ENCODE results near the gene OXLD1. TPM values are rescaled to one million over a fixed set of nuclear protein-coding genes. Genes with fewer than 3 reads are reported as not detected.

OXLD1 gene
- total RNA-seq, 1 experiment from 2014 or later, result 37.0 TPM

DNA sequence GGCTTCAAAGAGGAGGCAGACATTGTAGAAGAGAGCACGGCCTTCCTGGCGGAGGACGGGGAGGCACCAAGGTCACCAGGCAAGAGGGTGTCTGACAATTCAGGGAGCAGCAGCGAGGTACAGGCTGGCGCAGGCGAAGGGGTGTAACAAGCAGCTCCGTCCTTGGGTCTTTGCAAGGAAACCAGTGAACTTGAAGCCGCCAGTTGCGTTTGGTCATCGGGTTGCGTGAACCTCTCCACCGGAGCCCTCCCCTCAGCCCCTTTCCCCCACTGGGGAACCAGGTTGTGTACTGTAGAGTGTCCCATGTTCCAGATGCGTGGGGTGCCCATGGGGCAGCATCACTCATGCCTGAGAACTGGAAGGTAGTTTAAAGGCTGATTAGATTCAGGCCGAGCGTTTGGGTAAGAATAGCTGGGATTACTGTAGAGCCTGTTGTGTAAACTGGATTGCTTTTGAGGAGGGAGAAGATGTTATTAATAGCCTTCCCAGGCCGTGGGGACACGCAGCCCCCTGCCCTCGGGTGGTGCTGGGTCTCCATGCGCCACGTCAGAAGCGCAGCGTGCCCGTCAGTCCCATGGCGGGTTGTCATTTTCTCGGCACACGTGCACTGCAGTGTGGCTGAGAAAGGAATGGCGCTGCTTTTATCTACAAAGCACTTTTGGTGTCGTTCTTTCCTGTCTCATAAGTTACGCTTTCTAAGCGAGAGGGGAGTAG is 39.3 kb upstream of the OXLD1 start:
- ChIA-PET CTCF (no interaction called here), POLR2A (no interaction called here)
- peaks cover 8% of the 10 kb centered on the region for H3K36me3 ChIP-seq (ENCODE audit: control insufficient read depth, insufficient read depth, low read length)
- no peaks in the 10 kb centered on the region for H3K9me3 Mint-ChIP-seq (ENCODE audit: unreplicated experiment)
- H3K4me1 Mint-ChIP-seq (ENCODE audit: low read depth, unreplicated experiment), result peaks cover 25% of the 10 kb centered on the region
- no peak overlapping the region for H3K4me3 Mint-ChIP-seq (ENCODE audit: unreplicated experiment)
- intact Hi-C loops (cut with micrococcal nuclease; ENCODE audit: unreplicated experiment), result no loop called here
- no peak overlapping the region for H3K27ac Mint-ChIP-seq (ENCODE audit: unreplicated experiment)
- H3K9me3 ChIP-seq, result no peaks in the 10 kb centered on the region
- peaks cover 94% of the 10 kb centered on the region for H3K36me3 Mint-ChIP-seq (ENCODE audit: insufficient read depth, unreplicated experiment)
- H3K27me3 Mint-ChIP-seq (ENCODE audit: insufficient read depth, unreplicated experiment), result no peaks in the 10 kb centered on the region
- H3K4me3 ChIP-seq (ENCODE audit: low read depth, low read length), result no peak overlapping the region
- peaks cover 32% of the 10 kb centered on the region for H3K4me1 ChIP-seq
- TF ChIP-seq, protein P1, sequence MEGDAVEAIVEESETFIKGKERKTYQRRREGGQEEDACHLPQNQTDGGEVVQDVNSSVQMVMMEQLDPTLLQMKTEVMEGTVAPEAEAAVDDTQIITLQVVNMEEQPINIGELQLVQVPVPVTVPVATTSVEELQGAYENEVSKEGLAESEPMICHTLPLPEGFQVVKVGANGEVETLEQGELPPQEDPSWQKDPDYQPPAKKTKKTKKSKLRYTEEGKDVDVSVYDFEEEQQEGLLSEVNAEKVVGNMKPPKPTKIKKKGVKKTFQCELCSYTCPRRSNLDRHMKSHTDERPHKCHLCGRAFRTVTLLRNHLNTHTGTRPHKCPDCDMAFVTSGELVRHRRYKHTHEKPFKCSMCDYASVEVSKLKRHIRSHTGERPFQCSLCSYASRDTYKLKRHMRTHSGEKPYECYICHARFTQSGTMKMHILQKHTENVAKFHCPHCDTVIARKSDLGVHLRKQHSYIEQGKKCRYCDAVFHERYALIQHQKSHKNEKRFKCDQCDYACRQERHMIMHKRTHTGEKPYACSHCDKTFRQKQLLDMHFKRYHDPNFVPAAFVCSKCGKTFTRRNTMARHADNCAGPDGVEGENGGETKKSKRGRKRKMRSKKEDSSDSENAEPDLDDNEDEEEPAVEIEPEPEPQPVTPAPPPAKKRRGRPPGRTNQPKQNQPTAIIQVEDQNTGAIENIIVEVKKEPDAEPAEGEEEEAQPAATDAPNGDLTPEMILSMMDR (IDR thresholded peaks at IDR 0.05; ENCODE audit: insufficient read depth in 1 of 2, low read depth in 1 of 2, low read length in 1 of 2, severe bottlenecking in 1 of 2, unreplicated experiment in 1 of 2), result no peak
- no TSS peak for BruUV-seq (replicated peaks)
- H3K27me3 ChIP-seq (replicated peaks; ENCODE audit: control insufficient read depth, insufficient read depth, low read length), result no peaks in the 10 kb centered on the region
- DNase-seq, result no peak

DNA sequence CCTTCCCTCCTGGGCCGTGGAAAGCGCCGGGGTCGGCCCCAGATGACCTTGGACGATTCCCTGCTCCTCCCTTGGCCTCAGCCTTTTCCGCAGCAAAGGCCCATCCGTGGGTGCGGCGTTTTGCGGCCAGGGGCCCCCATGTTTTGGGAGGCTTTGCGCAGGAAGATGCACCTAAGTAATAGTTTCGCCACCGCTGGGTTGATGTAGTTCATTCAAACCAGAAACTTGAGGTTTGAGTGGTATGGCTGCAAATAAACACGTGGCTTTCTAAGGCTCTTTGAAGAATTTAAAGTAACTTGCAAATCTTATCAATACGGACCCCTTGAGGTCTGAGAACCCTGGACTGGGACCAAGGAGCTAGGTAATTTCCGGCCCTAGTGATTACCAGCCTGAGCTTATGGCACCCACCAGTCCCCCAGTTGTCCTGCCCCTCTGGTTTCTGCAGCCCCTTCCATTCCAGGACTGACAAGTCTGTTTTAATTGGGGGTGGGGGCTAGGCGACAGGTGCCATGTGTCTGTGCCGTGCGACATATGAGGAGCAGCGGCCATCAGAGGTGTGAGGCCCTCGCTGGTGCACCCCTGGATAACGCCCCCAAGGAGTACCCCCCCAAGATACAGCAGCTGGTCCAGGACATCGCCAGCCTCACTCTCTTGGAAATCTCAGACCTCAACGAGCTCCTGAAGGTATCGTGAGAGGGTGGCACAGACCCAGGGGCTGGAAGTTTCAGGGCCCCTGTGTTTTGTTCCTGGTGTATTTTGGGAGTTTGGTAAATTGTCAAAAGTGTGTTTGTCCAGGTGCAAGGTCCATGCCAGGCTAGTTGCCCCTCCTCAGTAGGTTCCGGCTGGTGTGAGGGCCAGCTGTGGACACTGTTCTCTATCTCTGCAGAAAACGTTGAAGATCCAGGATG is 37.6 kb upstream of the OXLD1 start:
- POLR2A ChIA-PET, result interaction anchor here (0.7 to 3.0 kb wide), 4 partner anchors 10 to 129 kb away, joined by 4 to 45 read pairs (median 4); partner anchors contain the start of genes ARL16, HGS and MCRIP1
- no peak for DNase-seq
- no peaks in the 10 kb centered on the region for H3K9me3 Mint-ChIP-seq (ENCODE audit: unreplicated experiment)
- Histone ChIP-seq H3K9me3 (no peaks in the 10 kb centered on the region), H3K27me3 (replicated peaks; ENCODE audit: control insufficient read depth, insufficient read depth, low read length) (no peaks in the 10 kb centered on the region), H3K4me3 (ENCODE audit: low read depth, low read length) (peak overlapping the region; percentile 86), H3K4me1 (peaks cover 18% of the 10 kb centered on the region), H3K36me3 (ENCODE audit: control insufficient read depth, insufficient read depth, low read length) (peaks cover 8% of the 10 kb centered on the region)
- CTCF ChIA-PET, result interaction anchor here (1.0 kb wide), 1 partner anchor 8 kb away, joined by 3 read pairs; the partner anchor contains the start of gene SLC25A10
- H3K27me3 Mint-ChIP-seq (ENCODE audit: insufficient read depth, unreplicated experiment), result no peaks in the 10 kb centered on the region
- intact Hi-C loops (cut with micrococcal nuclease; ENCODE audit: unreplicated experiment), result loop anchor here (1.0 kb wide), 2 partner anchors 7 to 21 kb away; partner anchors contain the start of gene ARL16
- H3K27ac Mint-ChIP-seq (ENCODE audit: unreplicated experiment), result no peak overlapping the region
- H3K4me3 Mint-ChIP-seq (ENCODE audit: unreplicated experiment), result peak overlapping the region; percentile 93
- BruUV-seq (replicated peaks), result TSS peak; percentile 25
- peaks cover 96% of the 10 kb centered on the region for H3K36me3 Mint-ChIP-seq (ENCODE audit: insufficient read depth, unreplicated experiment)
- peaks cover 23% of the 10 kb centered on the region for H3K4me1 Mint-ChIP-seq (ENCODE audit: low read depth, unreplicated experiment)
- TF ChIP-seq, protein P1 (IDR thresholded peaks at IDR 0.05; ENCODE audit: insufficient read depth in 1 of 2, low read depth in 1 of 2, low read length in 1 of 2, severe bottlenecking in 1 of 2, unreplicated experiment in 1 of 2), result no peak
